ENCODE data around the gene PRAC1.
"Not testable (repeated sequence)": the region's sequence is repeated elsewhere in the genome, so short reads cannot be mapped to it uniquely, and the experiment has no call there.

Gene PRAC1

GRCh38 chr17:48725288-48726064, 3.2 kb upstream of the PRAC1 start:
- DNase-seq, result peak in 1 of 2 experiments; percentile 30

GRCh38 chr17:48725004-48725287, 2.6 kb upstream of the PRAC1 start:
- peak in 1 of 2 experiments; percentile 41 for DNase-seq

GRCh38 chr17:48724251-48725003, 2.1 kb upstream of the PRAC1 start:
- DNase-seq, result peak; percentile 88 to 91

- peak in 1 of 2 experiments; percentile 40 for DNase-seq
These were observed 1.3 kb upstream of the PRAC1 start for GRCh38 chr17:48723423-48724250.

GRCh38 chr17:48722915-48723422, 651 bp upstream of the PRAC1 start, which contains the start of gene PRAC2:
Gene PRAC2, plus strand, starts transcription at chr17:48723185. Its CDS starts 1,226 bp downstream, at chr17:48724411.
- DNase-seq, result peak in 1 of 2 experiments; percentile 29

- DNase-seq, result no peak
These were observed 1.3 kb downstream of the PRAC1 start for GRCh38 chr17:48721009-48721402.

GRCh38 chr17:48720266-48721008, 1.9 kb downstream of the PRAC1 start:
- no peak for DNase-seq

GRCh38 chr17:48719642-48720265, 2.6 kb downstream of the PRAC1 start:
- no peak for DNase-seq

- peak in 1 of 2 experiments; percentile 40 for DNase-seq
These were observed 3.3 kb downstream of the PRAC1 start for GRCh38 chr17:48718761-48719641.

GRCh38 chr17:48718227-48718760, 4.0 kb downstream of the PRAC1 start:
- peak in 1 of 2 experiments; percentile 24 for DNase-seq

GRCh38 chr17:48717367-48718226, 4.7 kb downstream of the PRAC1 start:
- DNase-seq, result no peak

- not testable (repeated sequence) for DNase-seq
These were observed 5.8 kb downstream of the PRAC1 start for GRCh38 chr17:48716549-48716948.

GRCh38 chr17:48715496-48716399, 6.6 kb downstream of the PRAC1 start:
- no peak for DNase-seq

- DNase-seq, result no peak
These were observed 11.2 kb downstream of the PRAC1 start for GRCh38 chr17:48711128-48711527.

GRCh38 chr17:48704361-48705248, 17.7 kb downstream of the PRAC1 start:
- no peak for DNase-seq

GRCh38 chr17:48701864-48702532, 20.3 kb downstream of the PRAC1 start:
- DNase-seq, result no peak

- no peak for DNase-seq
These were observed 29.1 kb downstream of the PRAC1 start for GRCh38 chr17:48693178-48693577.
